Panc1 (cell line): Measurements from ENCODE around the gene MEAF6. TPM values are rescaled to one million over a fixed set of nuclear protein-coding genes. Genes with fewer than 3 reads are reported as not detected.
A peak's percentile ranks its signal among the peaks of the same experiment; 100 is the strongest.

Experiments used
- ATAC-seq: fragments of 200-7000 bp; cut with Tn5 transposase; 2 replicates; pipeline ENCODE4 v1.9.1; 2020; ENCODE audit warnings: mild to moderate bottlenecking, moderate library complexity
- BruUV-seq: library from RNA; stranded (reverse); fragments of 400-500 nt; replicated peaks from 2 replicates; lab custom pipeline; 2021; lab: Mats Ljungman, UMichigan
- CTCF ChIA-PET: fragments of 300-600 bp; sonication (Branson Sonifier 250); formaldehyde crosslinking; loops from one replicate; lab custom pipeline; 2022; ENCODE audit warnings: antibody characterized with exemption; lab: Charles Lee
- POLR2A ChIA-PET: fragments of 300-600 bp; sonication (Branson Sonifier 250); formaldehyde crosslinking; loops from one replicate; lab custom pipeline; 2022; ENCODE audit warnings: antibody characterized with exemption; lab: Charles Lee
- DNase-seq: peaks from one replicate; pipeline ENCODE4 v3.0.0-alpha.2; 2010; ENCODE audit warnings: low read depth, low spot score
- H3K27ac ChIP-seq: 2 replicates; pipeline ENCODE4 v1.5.1; 2011; ENCODE audit warnings: mild to moderate bottlenecking, low read length, inconsistent platforms
- H3K27me3 ChIP-seq: fragments of 200-500 bp; sonication (Bioruptor generic); 2 replicates; pipeline ENCODE4 v1.6.0; 2014; ENCODE audit warnings: low read length, inconsistent platforms; ENCODE audit not compliant: control insufficient read depth, insufficient read depth
- H3K36me3 ChIP-seq: fragments of 200-500 bp; sonication (Bioruptor generic); 2 replicates; pipeline ENCODE4 v1.5.1; 2014; ENCODE audit warnings: inconsistent platforms, mild to moderate bottlenecking, low read length, moderate library complexity; ENCODE audit not compliant: control insufficient read depth, insufficient read depth
- H3K4me1 ChIP-seq: 2 replicates; pipeline ENCODE4 v1.5.1; 2011; ENCODE audit warnings: inconsistent platforms, mild to moderate bottlenecking, low read length, moderate library complexity; ENCODE audit not compliant: control insufficient read depth, insufficient read depth
- H3K4me3 ChIP-seq, 2 experiments: 2 replicates each; pipeline ENCODE4 v1.5.1; 2011 to 2012; ENCODE audit warnings: low read depth in 2 of 2, low read length in 2 of 2, mild to moderate bottlenecking in 2 of 2, inconsistent platforms in 1 of 2, moderate library complexity in 1 of 2
- H3K9me3 ChIP-seq: fragments of 200-500 bp; sonication (Bioruptor generic); 2 replicates; pipeline ENCODE4 v1.5.1; 2014; ENCODE audit warnings: low read depth, mild to moderate bottlenecking, inconsistent platforms, low read length, moderate library complexity; ENCODE audit not compliant: control insufficient read depth, insufficient read depth
- CTCF ChIP-seq: fragments of 450-650 bp; IDR thresholded peaks from 2 replicates; pipeline ENCODE4 v1.5.1; 2017; ENCODE audit warnings: mild to moderate bottlenecking
- POLR2AphosphoS5 ChIP-seq: IDR thresholded peaks from 2 replicates; pipeline ENCODE4 v1.6.1; 2012; ENCODE audit warnings: mild to moderate bottlenecking, low read depth, low read length, moderate library complexity
- REST ChIP-seq, 2 experiments: IDR thresholded peaks; 2 replicates each; pipeline ENCODE4 v1.6.1; 2011 to 2012; ENCODE audit warnings: low read depth in 2 of 2, control low read depth in 1 of 2, low read length in 1 of 2, mild to moderate bottlenecking in 1 of 2, moderate library complexity in 1 of 2; ENCODE audit not compliant: insufficient read depth in 1 of 2
- SIN3A ChIP-seq: IDR thresholded peaks from 2 replicates; pipeline ENCODE4 v1.6.1; 2012; ENCODE audit warnings: low read depth, mild to moderate bottlenecking, low read length, moderate library complexity, borderline replicate concordance; ENCODE audit not compliant: insufficient read depth
- TCF7L2 ChIP-seq: IDR thresholded peaks from 2 replicates; pipeline ENCODE4 v1.6.1; 2011; ENCODE audit warnings: mild to moderate bottlenecking, low read depth, low read length, inconsistent platforms
- in situ Hi-C: cut with HindIII; loops from 2 replicates; pipeline ENCODE4 v1.10.0; 2016; ENCODE audit warnings: low sequenced_read_pairs, low pct_unique_long_range_greater_than_20kb
- intact Hi-C: fragments of 100-400 bp; cut with micrococcal nuclease; formaldehyde crosslinking; loops from one replicate; pipeline ENCODE4 v1.10.0; 2022; ENCODE audit not compliant: unreplicated experiment
- total RNA-seq: library from RNA; stranded (reverse); gene quantifications from one replicate; pipeline ENCODE4 v1.2.1, GENCODE V29; 2021; ENCODE audit not compliant: unreplicated experiment

MEAF6 gene
- total RNA-seq, 1 experiment from 2014 or later: 50.0 TPM

- Histone ChIP-seq H3K9me3 (no peaks in the 10 kb centered on the region), H3K4me1 (peaks cover 51% of the 10 kb centered on the region), H3K4me3 (peak overlapping the region; percentile 74 to 78), H3K27ac (peak overlapping the region; percentile 89), H3K27me3 (no peaks in the 10 kb centered on the region), H3K36me3 (peaks cover 7% of the 10 kb centered on the region)
- no peak for DNase-seq
- intact Hi-C loops (no loop called here), in situ Hi-C loops (no loop called here)
- CTCF ChIA-PET: interaction anchor here (0.6 to 2.1 kb wide), 2 partner anchors 9 to 58 kb away, joined by 5 to 20 read pairs; no protein-coding TSS in a partner anchor
- POLR2A ChIA-PET: interaction anchor here (0.6 kb wide), 2 partner anchors 15 to 16 kb away, joined by 5 to 8 read pairs; no protein-coding TSS in a partner anchor
- ATAC-seq: no peak
- TF ChIP-seq TCF7L2 (no peak), POLR2AphosphoS5 (no peak), REST (IDR thresholded peaks at IDR 0.05; ENCODE audit: insufficient read depth in 1 of 2, low read depth in 2 of 2, low read length in 1 of 2) (no peak), SIN3A (no peak), CTCF (no peak)
- no TSS peak for BruUV-seq
Observed at GRCh38 chr1:37477946-37478345, 36.6 kb downstream of the MEAF6 start.

- no TSS peak for BruUV-seq
- no peaks in the 10 kb centered on the region for H3K9me3 ChIP-seq
- ChIA-PET CTCF (interaction anchor here (0.6 to 2.1 kb wide), 3 partner anchors 8 to 59 kb away, joined by 4 to 20 read pairs (median 5); no protein-coding TSS in a partner anchor), POLR2A (no interaction called here)
- H3K4me1 ChIP-seq: peaks cover 57% of the 10 kb centered on the region
- intact Hi-C loops (no loop called here), in situ Hi-C loops (no loop called here)
- H3K36me3 ChIP-seq: peaks cover 7% of the 10 kb centered on the region
- peak overlapping the region; percentile 74 to 78 for H3K4me3 ChIP-seq
- DNase-seq: no peak
- H3K27ac ChIP-seq: peak overlapping the region; percentile 89
- ATAC-seq: peak; percentile 20; the same call in 1 of the 2 replicates
- TF ChIP-seq POLR2AphosphoS5 (no peak), CTCF (no peak), REST (IDR thresholded peaks at IDR 0.05; ENCODE audit: insufficient read depth in 1 of 2, low read depth in 2 of 2, low read length in 1 of 2) (no peak), SIN3A (no peak), TCF7L2 (no peak)
- H3K27me3 ChIP-seq: no peaks in the 10 kb centered on the region
Observed at GRCh38 chr1:37477198-37477931, 37.2 kb downstream of the MEAF6 start.
